GM18498 (cell line): ENCODE measurements around the gene TMX2.
"Not testable (repeated sequence)": the region's sequence is repeated elsewhere in the genome, so short reads cannot be mapped to it uniquely, and the experiment has no call there.

Experiments
- ATAC-seq: cut with Tn5 transposase; IDR thresholded peaks from one replicate; pipeline ENCODE4 v1.9.1; 2021; ENCODE audit warnings: mild to moderate bottlenecking, moderate library complexity; ENCODE audit not compliant: unreplicated experiment

The TMX2 gene

GRCh38 chr11:57712256-57713150 lies at the start of gene TMX2:
TMX2 (plus strand) TSS chr11:57712593; CDS start chr11:57712619, 26 bp downstream.
- peak; percentile 96 for ATAC-seq

- no peak for ATAC-seq
Measured at GRCh38 chr11:57662893-57663292, 49.5 kb upstream of the TMX2 start.

DNA sequence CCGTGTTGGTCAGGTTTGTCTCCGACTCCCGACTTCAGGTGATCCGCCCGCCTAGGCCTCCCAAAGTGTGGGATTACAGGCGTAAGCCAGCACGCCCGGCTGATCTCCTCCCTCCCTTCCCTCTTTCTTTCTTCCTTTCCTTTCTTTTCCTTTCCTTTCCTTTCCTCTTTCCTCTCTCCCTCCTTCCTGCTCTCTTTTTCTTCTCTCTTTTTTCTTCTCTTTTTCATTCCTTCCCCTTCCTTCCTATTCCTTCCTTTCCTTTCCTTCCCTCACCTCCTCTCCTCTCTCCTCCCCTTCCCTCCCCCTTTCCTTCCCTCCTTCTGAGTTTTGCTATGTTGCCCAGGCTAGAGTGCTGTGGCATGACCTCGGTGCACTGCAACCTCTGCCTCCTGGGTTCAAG lies 48.4 kb upstream of the TMX2 start:
- no peak for ATAC-seq

GRCh38 chr11:57667117-57667735 lies 45.2 kb upstream of the TMX2 start:
- peak; percentile 69 for ATAC-seq

DNA sequence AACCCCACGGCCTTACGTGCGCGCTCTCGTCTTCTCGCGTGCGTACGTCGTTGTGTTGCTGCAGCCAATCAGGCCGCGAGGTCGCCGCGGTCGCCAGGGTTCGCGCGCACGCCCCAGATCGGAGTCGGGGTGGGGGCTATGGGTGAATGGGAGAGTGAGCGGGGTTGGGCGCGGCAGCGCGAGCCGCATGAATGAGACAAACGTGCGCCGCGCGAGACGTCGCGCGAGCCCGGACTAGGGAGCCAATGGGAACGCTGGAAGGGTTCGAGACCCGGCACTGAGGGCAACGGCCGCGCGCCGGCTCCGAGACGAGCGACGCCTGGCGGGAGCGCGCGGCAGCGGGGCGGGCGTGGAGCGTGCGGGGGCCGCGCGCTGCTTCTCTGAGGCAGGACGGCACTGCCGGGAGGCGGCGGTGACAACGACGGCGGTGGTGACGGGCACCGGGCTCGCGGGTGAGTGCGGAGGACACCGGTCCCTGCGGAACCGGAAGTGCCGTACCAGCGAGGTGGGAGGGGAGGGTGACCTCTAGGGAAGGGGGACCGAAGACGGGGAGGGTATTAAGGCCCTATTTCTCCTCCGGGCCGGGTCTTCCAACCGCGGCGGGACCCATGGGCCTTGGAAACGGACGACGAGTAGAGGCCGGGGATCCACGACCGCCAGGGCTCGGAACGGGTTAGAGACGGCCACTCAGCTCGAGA lies 44.5 kb upstream of the TMX2 start, which contains the start of gene ZDHHC5:
Gene ZDHHC5, plus strand, starts transcription at position 379 of the 698 bp plus-strand sequence. CDS start 4,977 bp downstream, outside the sequence.
- peak; percentile 87 for ATAC-seq

DNA sequence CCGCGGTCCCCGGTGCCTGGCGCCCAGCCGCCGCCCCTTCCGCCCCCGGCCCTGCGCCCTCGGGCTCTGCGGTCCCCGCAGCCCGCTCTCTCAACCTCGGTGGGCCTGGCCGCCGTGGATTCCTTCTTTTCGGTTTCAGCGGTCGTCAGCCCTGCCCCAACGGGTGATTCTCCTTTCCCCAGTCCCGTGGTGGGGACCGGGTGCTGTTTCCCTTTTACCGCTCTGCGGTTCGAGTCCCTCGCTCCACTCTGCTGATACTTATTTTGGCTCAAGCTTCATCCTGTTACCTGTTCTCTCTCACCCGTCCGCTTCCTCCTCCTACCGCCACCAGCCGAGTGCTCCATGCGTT lies 44.0 kb upstream of the TMX2 start:
- peak; percentile 15 for ATAC-seq

GRCh38 chr11:57674251-57674650 lies 38.1 kb upstream of the TMX2 start:
- no peak for ATAC-seq

- no peak for ATAC-seq
Measured at GRCh38 chr11:57675176-57675941, 37.0 kb upstream of the TMX2 start.

DNA sequence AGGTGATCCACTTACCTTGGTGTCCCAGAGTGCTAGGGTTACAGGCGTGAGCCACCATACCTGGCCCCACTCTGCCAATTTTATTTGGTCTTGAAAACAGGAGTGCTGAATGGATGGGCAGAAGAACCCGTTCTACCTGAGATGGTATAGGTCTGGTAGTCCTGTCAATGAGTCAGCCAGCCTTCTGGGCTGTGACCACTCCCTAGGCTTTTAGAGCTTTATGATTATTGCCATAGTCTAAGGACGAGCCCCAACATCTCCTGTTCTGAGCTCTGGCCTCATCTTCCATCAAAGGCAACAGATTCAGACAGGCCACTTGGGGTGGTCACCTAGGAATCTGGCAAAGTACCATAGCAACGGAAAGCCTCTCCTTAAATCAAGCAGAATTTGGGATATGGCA lies 33.0 kb upstream of the TMX2 start:
- no peak for ATAC-seq

DNA sequence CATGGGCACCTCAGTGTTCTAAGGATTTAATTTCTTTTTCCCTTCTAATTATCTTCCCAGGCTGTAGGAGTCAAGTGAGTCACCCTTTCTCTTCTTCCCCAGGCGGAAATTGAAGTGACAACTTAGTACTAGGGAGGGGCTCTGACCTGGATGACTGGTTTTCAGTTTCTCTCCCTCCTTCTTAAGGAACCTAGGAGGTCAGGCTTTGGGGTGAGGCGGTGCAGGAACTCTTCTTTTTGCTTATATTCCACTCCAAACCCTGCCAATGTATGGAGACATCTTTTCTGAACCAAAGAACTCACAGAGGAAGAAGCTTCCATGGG lies 31.9 kb upstream of the TMX2 start:
- peak; percentile 56 for ATAC-seq

DNA sequence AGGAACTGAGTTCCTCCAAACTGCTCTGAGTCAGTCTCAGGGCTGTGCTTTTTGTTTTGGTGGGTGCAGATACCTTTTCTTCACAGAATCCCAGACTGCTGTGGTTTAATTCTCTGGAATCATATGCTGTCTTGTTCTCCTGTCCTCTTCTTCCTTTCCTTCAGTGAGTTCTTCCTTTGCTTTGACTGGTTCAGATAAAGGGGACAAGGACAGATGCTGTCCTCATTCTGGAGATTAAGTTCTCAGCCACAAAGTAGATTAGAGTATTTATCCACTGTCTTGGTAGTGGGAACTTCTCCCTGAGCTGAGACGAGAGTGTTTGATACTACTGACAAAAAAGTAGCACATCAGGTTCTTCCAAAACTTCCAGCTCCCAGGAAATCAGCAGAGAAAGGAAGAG lies 31.2 kb upstream of the TMX2 start:
- ATAC-seq = no peak

- ATAC-seq = not testable (repeated sequence)
Measured at GRCh38 chr11:57690474-57690873, 21.9 kb upstream of the TMX2 start.

GRCh38 chr11:57698843-57699365 lies 13.5 kb upstream of the TMX2 start:
- no peak for ATAC-seq

GRCh38 chr11:57699813-57700212 lies 12.6 kb upstream of the TMX2 start:
- no peak for ATAC-seq

- ATAC-seq = no peak
Measured at GRCh38 chr11:57700425-57700824, 12.0 kb upstream of the TMX2 start.

DNA sequence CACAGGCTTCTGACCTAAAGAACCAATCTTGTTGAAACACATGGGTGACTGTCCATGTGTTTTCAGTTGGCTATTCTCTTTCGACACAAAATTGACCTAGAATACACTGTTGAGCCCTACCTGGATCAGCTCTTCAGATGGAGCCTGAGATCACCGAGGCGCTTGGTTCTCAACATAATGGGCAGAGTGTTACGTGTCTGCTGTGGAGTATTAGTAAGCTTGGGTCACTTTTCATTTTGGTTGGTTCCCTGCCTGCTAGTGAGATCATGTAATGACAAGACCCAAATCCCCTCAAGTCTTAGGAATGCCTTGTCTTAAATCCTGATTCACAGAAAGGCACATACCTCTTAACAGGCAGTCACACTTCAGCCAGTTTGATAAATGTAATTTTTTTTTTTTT lies 9.1 kb upstream of the TMX2 start:
- ATAC-seq = no peak

DNA sequence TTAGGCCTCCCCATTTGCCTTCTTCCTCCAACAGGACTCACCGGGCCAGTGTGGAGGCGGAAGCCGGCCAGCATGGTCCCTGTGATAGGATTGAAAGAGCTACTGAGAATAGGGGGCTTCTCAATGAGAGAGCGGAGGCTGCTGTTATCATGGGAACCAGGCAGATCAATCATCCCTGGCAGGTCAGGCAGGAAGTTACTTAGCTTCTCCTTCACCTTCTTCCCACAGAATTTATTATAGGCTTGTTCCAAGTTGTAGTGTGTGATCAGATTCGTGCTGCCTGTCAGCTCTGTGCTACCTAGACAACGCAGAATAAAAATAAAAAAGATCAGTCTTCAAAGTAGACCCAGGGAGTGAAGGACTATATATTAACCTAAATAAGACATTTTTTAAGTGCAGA lies 7.5 kb upstream of the TMX2 start:
- no peak for ATAC-seq

GRCh38 chr11:57705432-57705831 lies 7.0 kb upstream of the TMX2 start:
- not testable (repeated sequence) for ATAC-seq

- ATAC-seq = no peak
Measured at GRCh38 chr11:57709802-57710367, 2.5 kb upstream of the TMX2 start.
